GM21723 (cell line): Measurements from ENCODE around the gene RHOB.
"Not testable (repeated sequence)": the region's sequence is repeated elsewhere in the genome, so short reads cannot be mapped to it uniquely, and the experiment has no call there.

Experiments
- ATAC-seq: cut with Tn5 transposase; IDR thresholded peaks from one replicate; pipeline ENCODE4 v1.9.1; 2021; ENCODE audit warnings: mild to moderate bottlenecking, moderate library complexity; ENCODE audit not compliant: unreplicated experiment

The RHOB gene

DNA sequence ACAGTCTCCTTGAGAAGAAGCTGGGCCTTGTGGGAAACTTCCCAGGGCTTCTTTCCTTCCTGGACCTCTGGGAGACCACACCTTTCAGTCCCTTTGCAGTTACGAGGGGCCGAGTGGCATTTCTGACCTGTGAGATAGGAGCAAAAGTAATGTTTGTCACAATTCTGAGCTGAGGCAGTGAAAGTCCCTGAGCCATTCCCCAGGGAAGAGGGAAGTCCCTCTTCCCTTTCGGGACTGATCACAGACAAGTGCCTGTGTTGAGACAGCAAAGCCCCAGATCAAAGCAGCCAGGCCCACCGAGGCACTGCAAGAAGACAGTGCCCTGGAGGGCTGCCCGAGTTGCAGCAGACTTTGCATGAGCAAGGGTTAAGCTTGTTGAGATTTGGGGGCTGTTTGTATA lies 41.9 kb downstream of the RHOB start:
- no peak for ATAC-seq

DNA sequence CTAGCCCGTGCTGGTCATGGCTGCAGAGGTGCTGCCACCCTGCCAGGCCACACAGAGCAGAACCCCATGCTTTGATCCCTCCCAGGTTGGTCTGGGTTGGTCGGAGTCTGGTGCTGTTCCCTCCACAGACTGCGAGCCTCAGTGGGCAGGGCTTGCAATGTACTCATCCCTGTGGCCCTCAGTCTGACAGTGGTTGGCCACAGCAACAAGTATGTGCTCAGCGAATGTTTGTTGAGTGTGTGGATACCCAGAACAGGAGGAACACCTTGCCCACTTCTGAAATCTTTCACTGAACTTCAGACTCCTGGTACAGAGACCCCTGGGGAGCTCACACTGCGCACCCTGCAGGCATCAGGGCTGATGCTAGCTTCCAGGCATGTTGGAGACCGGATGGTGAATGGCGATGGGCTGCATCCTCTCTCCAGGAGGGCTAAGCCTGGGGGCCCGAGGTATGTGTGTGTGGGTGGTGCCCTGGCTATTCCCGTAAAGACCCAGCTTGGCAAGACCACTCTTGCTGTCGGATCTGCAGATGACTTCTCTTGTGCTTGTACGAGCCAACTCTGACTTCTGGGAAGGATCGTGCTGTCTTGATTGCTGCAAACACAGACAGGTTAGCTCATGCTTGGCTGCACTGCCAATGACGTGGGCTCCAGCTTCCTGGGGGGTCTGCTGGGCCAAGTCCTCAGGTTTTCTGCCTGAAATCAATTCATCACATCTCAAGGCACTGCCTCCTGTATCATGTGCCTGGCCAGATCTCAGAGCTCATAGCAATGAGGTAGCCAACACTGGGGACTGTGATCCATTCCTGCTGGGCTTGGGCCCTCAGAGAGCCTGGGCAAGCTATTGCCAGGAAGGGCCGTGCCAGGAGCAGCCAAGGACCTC lies 43.7 kb downstream of the RHOB start:
- ATAC-seq: no peak

DNA sequence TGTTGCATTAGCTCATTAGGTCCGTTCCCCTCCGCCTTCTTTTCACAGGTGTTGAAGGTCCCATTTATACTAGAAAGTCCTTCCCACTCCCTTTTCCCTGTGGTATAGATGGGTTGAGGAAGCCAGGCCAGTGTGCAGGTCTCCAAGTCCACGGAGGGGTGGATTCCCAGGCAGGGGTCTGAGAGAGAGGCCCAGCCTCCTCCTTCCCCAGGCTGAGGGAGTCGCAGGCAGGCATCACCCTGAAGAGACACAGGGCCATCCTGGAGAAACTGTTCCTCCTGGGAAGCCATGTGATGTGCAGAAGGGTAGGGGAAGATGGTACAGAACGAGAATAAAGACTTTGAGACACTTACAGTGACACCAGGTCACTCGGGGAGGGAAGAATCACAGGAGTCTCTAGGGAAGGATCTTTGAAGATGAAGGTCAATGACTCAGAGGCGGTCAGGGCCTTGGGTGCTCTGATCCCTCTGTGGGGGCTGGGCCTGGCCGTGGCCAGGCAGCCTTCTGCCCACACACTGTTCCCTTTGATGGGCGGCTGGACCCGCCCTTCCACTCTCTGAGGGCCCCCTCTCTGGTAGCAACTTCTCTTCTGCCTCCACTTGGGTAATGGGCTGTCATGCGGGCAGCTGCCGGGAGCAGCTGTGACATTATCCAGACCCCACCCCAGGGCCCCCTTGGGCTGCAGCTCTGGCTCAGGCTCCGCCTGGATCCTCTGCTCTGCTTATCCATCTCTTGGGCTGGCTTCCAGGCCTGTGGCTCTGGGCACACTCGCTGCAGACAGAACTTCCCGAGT lies 45.1 kb downstream of the RHOB start:
- ATAC-seq: no peak

DNA sequence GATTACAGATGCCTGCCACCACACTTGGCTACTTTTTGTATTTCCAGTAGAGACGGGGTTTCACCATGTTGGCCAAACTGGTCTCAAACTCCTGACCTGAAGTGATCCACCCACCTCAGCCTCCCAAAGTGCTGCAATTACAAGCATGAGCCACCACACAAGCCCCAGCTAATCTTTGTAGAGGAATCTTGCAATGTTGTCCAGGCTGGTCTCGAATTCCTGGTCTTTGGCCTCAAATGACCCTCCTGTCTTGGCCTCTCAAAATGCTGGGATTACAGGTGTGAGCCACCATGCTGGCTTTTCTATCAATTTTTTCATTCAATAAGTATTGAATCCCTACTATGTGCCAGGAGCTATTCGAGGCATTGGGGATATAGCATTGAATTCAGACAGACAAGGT lies 46.2 kb downstream of the RHOB start:
- not testable (repeated sequence) for ATAC-seq

DNA sequence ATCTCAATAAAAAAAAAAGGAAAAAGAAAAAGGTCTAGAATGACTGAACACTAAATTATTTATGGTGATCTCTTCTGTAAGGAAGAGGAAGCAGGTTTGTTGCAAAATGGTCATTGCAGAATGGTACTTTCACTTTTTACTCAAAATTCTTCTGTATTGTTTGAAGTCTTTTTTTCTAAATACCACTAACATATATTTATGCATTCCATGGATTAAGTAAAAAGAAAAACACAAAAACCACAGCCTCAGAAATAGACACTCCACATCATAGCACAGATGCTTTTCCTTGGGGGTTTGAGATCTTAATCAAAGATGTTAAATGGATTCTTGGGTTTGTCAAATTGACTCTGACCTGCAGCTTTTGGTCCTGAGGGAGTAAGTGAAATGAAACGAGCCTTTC lies 47.4 kb downstream of the RHOB start:
- no peak for ATAC-seq

DNA sequence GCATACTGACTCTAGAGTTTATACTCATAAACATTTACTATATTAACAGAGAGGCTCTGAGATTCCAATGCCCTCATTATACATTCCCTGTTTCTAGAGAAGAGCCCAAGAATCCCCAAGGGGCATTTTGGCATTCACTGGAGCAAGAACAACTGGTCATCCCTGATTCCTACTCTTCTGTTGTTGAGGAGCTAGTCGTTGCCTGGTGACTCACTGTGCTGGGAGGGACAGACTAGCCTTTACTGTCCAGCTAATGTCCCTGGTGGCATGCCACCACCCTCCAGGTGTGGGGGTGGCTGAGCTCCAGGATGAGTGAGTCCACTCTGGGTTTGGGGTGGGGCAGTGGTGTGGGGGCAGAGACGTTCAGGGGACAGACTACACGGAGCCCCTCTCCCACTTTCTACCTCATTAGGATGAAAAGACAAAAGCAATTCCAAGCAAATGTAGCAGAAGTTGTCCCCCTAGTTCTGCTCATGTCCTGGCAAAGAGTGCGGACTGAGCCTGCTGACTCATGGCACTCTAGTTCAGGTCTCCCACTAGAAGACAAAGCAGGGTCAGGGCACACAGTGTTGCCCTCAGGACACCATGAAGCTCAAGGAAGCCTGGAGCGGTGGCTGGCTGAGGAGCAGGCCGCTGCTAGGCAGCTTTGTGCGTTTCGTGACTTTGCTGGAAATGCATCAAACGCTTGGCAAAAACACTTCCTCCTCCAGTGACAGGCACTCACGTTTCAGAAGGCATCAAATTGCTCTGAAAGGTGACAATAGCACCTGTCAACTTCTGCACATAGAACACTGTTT lies 49.4 kb downstream of the RHOB start:
- ATAC-seq: no peak

DNA sequence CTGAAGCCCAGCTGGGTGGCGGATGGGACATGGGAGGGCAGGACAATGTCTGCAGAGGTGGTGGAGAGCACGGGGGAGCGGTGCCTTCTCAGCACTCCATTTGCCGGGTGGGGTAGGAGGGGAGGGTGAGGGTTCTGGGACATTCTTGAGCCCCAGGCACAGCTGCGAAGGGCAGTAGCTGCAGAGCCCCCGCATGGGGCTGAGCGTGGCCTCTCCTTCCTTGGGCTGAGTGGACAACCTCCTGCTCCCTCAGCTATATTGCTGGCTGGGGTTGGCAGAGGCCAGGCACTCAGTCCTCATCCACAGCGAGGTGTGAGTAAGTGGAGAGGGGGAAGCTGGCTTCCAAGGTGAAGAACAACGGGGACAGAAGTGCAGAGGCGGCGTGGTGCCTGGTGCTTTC lies 50.1 kb downstream of the RHOB start:
- no peak for ATAC-seq
